CD4-positive, CD25-positive, alpha-beta regulatory T cell (primary cell): ENCODE data around the gene UBR4. TPM values are rescaled to one million over a fixed set of nuclear protein-coding genes. Genes with fewer than 3 reads are reported as not detected.

Experiments
- ATAC-seq, 2 donors: fragments of 150-1000 bp; cut with Tn5 transposase; one replicate each; pipeline ENCODE4 v1.10.0; 2021; ENCODE audit warnings: low read depth in 2 of 2, moderate number of reproducible peaks in 2 of 2, moderate library complexity in 1 of 2
- DNase-seq, 3 donors: peaks; one replicate each; pipeline versions ENCODE4 v3.0.0 to v3.0.0-alpha.2; 2012 to 2022; ENCODE audit warnings: mixed read lengths in 1 of 3
- H3K27ac ChIP-seq: one replicate; pipeline ENCODE4 v1.7.0; 2013; ENCODE audit warnings: mild to moderate bottlenecking, low read length; ENCODE audit not compliant: insufficient read depth, poor library complexity, severe bottlenecking
- H3K27me3 ChIP-seq: one replicate; pipeline ENCODE4 v1.7.0; 2013; ENCODE audit warnings: low read length; ENCODE audit not compliant: control insufficient read depth, insufficient read depth
- H3K36me3 ChIP-seq: one replicate; pipeline ENCODE4 v1.7.0; 2013; ENCODE audit warnings: mild to moderate bottlenecking, low read length, moderate library complexity; ENCODE audit not compliant: control insufficient read depth, insufficient read depth
- H3K4me1 ChIP-seq: 2 replicates; pipeline ENCODE4 v1.7.0; 2013; ENCODE audit warnings: mild to moderate bottlenecking, low read length; ENCODE audit not compliant: insufficient read depth, control insufficient read depth, poor library complexity, severe bottlenecking
- H3K4me3 ChIP-seq: one replicate; pipeline ENCODE4 v1.7.0; 2013; ENCODE audit warnings: low read depth, mild to moderate bottlenecking, low read length, moderate library complexity
- H3K9me3 ChIP-seq, 2 experiments: 1 replicate in 1 of 2; 2 replicates in 1 of 2; pipeline ENCODE4 v1.7.0; 2013; ENCODE audit warnings: low read length in 2 of 2, mild to moderate bottlenecking in 1 of 2, moderate library complexity in 1 of 2; ENCODE audit not compliant: control insufficient read depth in 2 of 2
- H3K27ac Mint-ChIP-seq, 3 donors: one replicate each; pipeline ENCODE4 v1.8.0; 2020 to 2022; ENCODE audit warnings: mild to moderate bottlenecking in 3 of 3, mixed read lengths in 3 of 3, moderate library complexity in 2 of 3
- H3K27me3 Mint-ChIP-seq: one replicate; pipeline ENCODE4 v1.8.0; 2022; ENCODE audit warnings: mild to moderate bottlenecking, mixed read lengths
- H3K36me3 Mint-ChIP-seq: one replicate; pipeline ENCODE4 v1.8.0; 2020; ENCODE audit warnings: mixed read lengths
- H3K4me1 Mint-ChIP-seq, 4 donors: one replicate each; pipeline ENCODE4 v1.8.0; 2020 to 2022; ENCODE audit warnings: mixed read lengths in 4 of 4, mild to moderate bottlenecking in 1 of 4
- H3K4me3 Mint-ChIP-seq, 4 donors: one replicate each; pipeline ENCODE4 v1.8.0; 2020 to 2022; ENCODE audit warnings: mild to moderate bottlenecking in 4 of 4, mixed read lengths in 4 of 4, moderate library complexity in 3 of 4
- H3K9me3 Mint-ChIP-seq, 7 donors: one replicate each; pipeline ENCODE4 v1.8.0; 2020 to 2022; ENCODE audit warnings: mixed read lengths in 7 of 7, mild to moderate bottlenecking in 3 of 7, moderate library complexity in 2 of 7
- polyA plus RNA-seq, 4 donors: library from polyadenylated mRNA; unstranded; fragments of 300-500 nt; fragmentation: Illumina TruSeq; gene quantifications; one replicate each; pipeline ENCODE4 v1.2.3, GENCODE V29; 2021
- total RNA-seq: library from RNA; stranded (reverse); gene quantifications from one replicate; pipeline ENCODE4 v1.2.3, GENCODE V29; 2022

The UBR4 gene
- total and polyA plus RNA-seq, 5 donors from 2014 or later, result 9.9 to 173 (median 12.4) TPM

- no peaks in the 10 kb centered on the region for H3K4me1 ChIP-seq
- ATAC-seq (no peak), DNase-seq (no peak)
- Mint-ChIP-seq H3K9me3 (no peaks in the 10 kb centered on the region), H3K27ac (peak overlapping the region in 1 of 3 donors; percentile 41), H3K27me3 (no peaks in the 10 kb centered on the region), H3K4me3 (no peak overlapping the region), H3K36me3 (peaks cover 75% of the 10 kb centered on the region), H3K4me1 (peaks cover 0 to 4% (median 0%) of the 10 kb centered on the region in 4 donors)
- H3K27ac ChIP-seq, result no peak overlapping the region
- H3K9me3 ChIP-seq, result no peaks in the 10 kb centered on the region
- peaks cover 99% of the 10 kb centered on the region for H3K36me3 ChIP-seq
- no peaks in the 10 kb centered on the region for H3K27me3 ChIP-seq
- no peak overlapping the region for H3K4me3 ChIP-seq
Observed at GRCh38 chr1:19115082-19115808, 94.8 kb downstream of the UBR4 start.

- ATAC-seq (peak; percentile 39 to 53), DNase-seq (peak in 2 of 3 donors; percentile 44 to 75)
- Histone ChIP-seq H3K4me3 (no peak overlapping the region), H3K27me3 (no peaks in the 10 kb centered on the region), H3K27ac (no peak overlapping the region), H3K4me1 (no peaks in the 10 kb centered on the region), H3K9me3 (no peaks in the 10 kb centered on the region), H3K36me3 (peaks cover 99% of the 10 kb centered on the region)
- Mint-ChIP-seq H3K4me1 (peaks cover 0 to 2% (median 0%) of the 10 kb centered on the region in 4 donors), H3K9me3 (no peaks in the 10 kb centered on the region), H3K4me3 (no peak overlapping the region), H3K27ac (no peak overlapping the region), H3K27me3 (no peaks in the 10 kb centered on the region), H3K36me3 (peaks cover 70% of the 10 kb centered on the region)
Observed at GRCh38 chr1:19113697-19114092, 96.4 kb downstream of the UBR4 start.

- H3K27ac Mint-ChIP-seq, result no peak overlapping the region
- Histone ChIP-seq H3K27ac (no peak overlapping the region), H3K9me3 (no peaks in the 10 kb centered on the region), H3K4me1 (no peaks in the 10 kb centered on the region), H3K36me3 (peaks cover 99% of the 10 kb centered on the region), H3K27me3 (no peaks in the 10 kb centered on the region), H3K4me3 (no peak overlapping the region)
- DNase-seq, result no peak
- ATAC-seq, result no peak
- H3K27me3 Mint-ChIP-seq, result no peaks in the 10 kb centered on the region
- no peaks in the 10 kb centered on the region for H3K9me3 Mint-ChIP-seq
- H3K4me3 Mint-ChIP-seq, result no peak overlapping the region
- peaks cover 0 to 2% (median 0%) of the 10 kb centered on the region in 4 donors for H3K4me1 Mint-ChIP-seq
- H3K36me3 Mint-ChIP-seq, result peaks cover 69% of the 10 kb centered on the region
Observed at GRCh38 chr1:19112891-19113696, 97.0 kb downstream of the UBR4 start.

GRCh38 chr1:19110257-19110927 is 99.7 kb downstream of the UBR4 start:
- Histone ChIP-seq H3K27ac (no peak overlapping the region), H3K27me3 (no peaks in the 10 kb centered on the region), H3K9me3 (no peaks in the 10 kb centered on the region), H3K4me3 (no peak overlapping the region), H3K4me1 (no peaks in the 10 kb centered on the region), H3K36me3 (peaks cover 94% of the 10 kb centered on the region)
- Mint-ChIP-seq H3K4me3 (no peak overlapping the region), H3K27me3 (no peaks in the 10 kb centered on the region), H3K36me3 (peaks cover 71% of the 10 kb centered on the region), H3K4me1 (peaks cover 0 to 2% (median 0%) of the 10 kb centered on the region in 4 donors), H3K9me3 (no peaks in the 10 kb centered on the region), H3K27ac (peak overlapping the region in 2 of 3 donors; percentile 24 to 56)
- DNase-seq, result no peak
- no peak for ATAC-seq

GRCh38 chr1:19109545-19109944 is 100.5 kb downstream of the UBR4 start:
- H3K27ac Mint-ChIP-seq, result peak overlapping the region in 1 of 3 donors; percentile 48
- H3K36me3 ChIP-seq, result peaks cover 94% of the 10 kb centered on the region
- no peaks in the 10 kb centered on the region for H3K4me1 ChIP-seq
- H3K9me3 Mint-ChIP-seq, result no peaks in the 10 kb centered on the region
- no peaks in the 10 kb centered on the region for H3K27me3 ChIP-seq
- peaks cover 0 to 2% (median 0%) of the 10 kb centered on the region in 4 donors for H3K4me1 Mint-ChIP-seq
- DNase-seq (no peak), ATAC-seq (no peak)
- H3K27me3 Mint-ChIP-seq, result no peaks in the 10 kb centered on the region
- no peak overlapping the region for H3K4me3 ChIP-seq
- peaks cover 71% of the 10 kb centered on the region for H3K36me3 Mint-ChIP-seq
- H3K27ac ChIP-seq, result no peak overlapping the region
- no peak overlapping the region for H3K4me3 Mint-ChIP-seq
- no peaks in the 10 kb centered on the region for H3K9me3 ChIP-seq

- no peak for ATAC-seq
- Histone ChIP-seq H3K36me3 (peaks cover 99% of the 10 kb centered on the region), H3K4me3 (no peak overlapping the region), H3K27ac (no peak overlapping the region), H3K4me1 (no peaks in the 10 kb centered on the region), H3K9me3 (no peaks in the 10 kb centered on the region), H3K27me3 (no peaks in the 10 kb centered on the region)
- Mint-ChIP-seq H3K4me1 (peaks cover 0 to 9% (median 0%) of the 10 kb centered on the region in 4 donors), H3K27ac (no peak overlapping the region), H3K36me3 (peaks cover 73% of the 10 kb centered on the region), H3K4me3 (no peak overlapping the region), H3K27me3 (no peaks in the 10 kb centered on the region), H3K9me3 (no peaks in the 10 kb centered on the region)
- no peak for DNase-seq
Observed at GRCh38 chr1:19101244-19101643, 108.8 kb downstream of the UBR4 start.

- Mint-ChIP-seq H3K4me3 (no peak overlapping the region), H3K4me1 (peaks cover 0 to 7% (median 0%) of the 10 kb centered on the region in 4 donors), H3K27ac (no peak overlapping the region), H3K27me3 (no peaks in the 10 kb centered on the region), H3K36me3 (peaks cover 72% of the 10 kb centered on the region), H3K9me3 (no peaks in the 10 kb centered on the region)
- DNase-seq (no peak), ATAC-seq (no peak)
- H3K4me1 ChIP-seq, result no peaks in the 10 kb centered on the region
- H3K4me3 ChIP-seq, result no peak overlapping the region
- no peaks in the 10 kb centered on the region for H3K27me3 ChIP-seq
- H3K36me3 ChIP-seq, result peaks cover 99% of the 10 kb centered on the region
- H3K27ac ChIP-seq, result no peak overlapping the region
- no peaks in the 10 kb centered on the region for H3K9me3 ChIP-seq
Observed at GRCh38 chr1:19100028-19100427, 110.0 kb downstream of the UBR4 start.
